Anterior cingulate cortex (tissue), 58 donors: ENCODE data around the gene LIPC.

Experiments
- DNase-seq, 58 donors: peaks; one replicate each; lab custom pipeline; 2025; lab: John Stamatoyannopoulos, UW

LIPC gene

DNA sequence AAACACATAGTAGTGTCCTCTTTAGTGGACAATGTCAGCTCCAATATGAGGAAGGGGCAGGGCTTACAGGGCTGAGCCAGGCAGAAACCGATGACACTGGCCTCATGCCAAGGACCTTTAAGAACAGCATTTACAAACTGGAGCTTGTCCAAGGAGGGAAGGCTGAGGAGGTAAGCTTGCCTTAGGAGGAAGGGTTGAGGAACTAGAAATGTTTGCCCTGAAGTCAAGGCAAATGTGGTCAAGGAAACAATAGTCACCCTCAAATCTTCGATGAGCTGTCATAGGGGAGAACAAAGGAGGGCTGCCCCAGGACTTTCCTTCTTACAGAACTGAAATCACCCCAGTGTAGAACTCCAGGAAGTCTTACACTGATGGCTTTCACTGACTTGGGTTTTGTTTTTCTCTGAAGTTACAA, 136.4 kb downstream of the LIPC start:
- peak in 4 of 58 donors; percentile 13 to 22 (median 16) for DNase-seq

DNA sequence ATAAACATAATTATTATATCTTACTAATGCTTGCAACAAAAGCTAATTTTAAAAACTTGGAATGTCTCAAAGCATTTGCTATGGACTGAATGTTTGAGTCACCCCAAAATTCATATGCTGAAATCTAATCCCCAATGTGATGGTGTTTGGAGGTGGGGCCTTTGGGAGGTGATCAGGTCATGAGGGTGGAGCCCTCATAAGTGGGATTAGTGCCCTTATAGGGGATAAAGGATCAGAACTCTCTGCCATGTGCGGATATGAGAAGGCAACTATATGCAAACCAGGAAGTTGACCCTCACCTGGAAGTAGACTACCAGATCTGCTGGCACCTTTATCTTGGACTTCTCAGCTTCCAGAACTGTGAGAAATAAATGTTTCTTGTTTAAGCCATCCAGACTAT, 137.7 kb downstream of the LIPC start:
- no peak for DNase-seq

DNA sequence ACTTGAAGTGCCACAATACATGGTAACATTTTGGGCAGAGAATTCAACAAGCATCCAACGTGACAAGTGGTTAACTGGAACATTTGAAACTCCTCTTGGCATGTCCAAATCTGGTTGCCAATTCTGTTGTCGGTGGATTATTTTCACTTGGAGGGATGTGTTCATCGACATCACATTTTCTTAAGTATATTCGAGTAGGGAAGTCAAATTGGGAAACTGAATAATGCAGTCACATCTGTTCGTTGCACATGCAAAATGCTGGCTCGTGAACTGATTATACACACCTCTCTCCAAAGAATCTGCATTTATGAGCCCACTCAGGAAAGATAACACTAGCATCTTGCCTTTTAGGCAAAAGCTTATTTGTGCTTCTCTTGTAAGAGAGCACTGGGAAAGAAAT, 139.7 kb downstream of the LIPC start:
- DNase-seq = peak in 2 of 58 donors; percentile 17 to 20

DNA sequence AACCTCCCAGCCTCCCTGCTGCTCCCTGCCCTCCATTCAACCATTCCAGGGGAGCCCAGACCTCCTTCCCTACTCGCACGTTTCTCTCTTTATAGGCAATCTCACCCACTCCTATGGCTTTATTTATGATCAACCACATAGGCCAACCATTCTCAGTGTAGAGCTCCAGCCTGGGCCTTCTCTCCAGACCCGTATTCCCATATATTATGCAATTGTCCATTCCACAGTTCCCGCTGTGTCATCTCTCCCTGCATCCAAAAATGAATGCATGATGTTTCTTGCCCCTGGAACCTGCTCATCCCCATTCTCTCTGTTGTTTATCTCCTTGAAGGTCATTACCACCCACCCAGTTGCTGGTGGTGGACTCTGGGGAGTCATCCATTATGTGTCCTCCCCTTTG, 140.7 kb downstream of the LIPC start:
- no peak for DNase-seq

DNA sequence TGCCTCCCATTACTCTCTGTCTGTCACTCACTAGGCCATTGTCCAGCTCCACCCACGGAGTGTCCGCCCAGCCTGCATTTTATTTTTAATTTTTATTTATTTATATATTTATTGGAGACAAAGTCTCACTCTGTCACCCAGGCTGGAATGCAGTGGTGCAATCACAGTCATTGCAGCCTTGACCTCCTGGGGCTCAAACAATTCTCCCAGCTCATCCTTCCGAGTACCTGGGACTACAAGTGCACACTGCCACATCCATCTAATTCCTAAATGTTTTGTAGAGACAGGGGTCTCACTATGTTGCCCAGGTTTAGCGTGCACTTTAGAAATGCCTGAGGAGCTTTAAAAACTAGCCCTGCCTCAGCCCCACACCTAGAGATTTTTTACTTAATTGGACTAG, 141.5 kb downstream of the LIPC start:
- no peak for DNase-seq

DNA sequence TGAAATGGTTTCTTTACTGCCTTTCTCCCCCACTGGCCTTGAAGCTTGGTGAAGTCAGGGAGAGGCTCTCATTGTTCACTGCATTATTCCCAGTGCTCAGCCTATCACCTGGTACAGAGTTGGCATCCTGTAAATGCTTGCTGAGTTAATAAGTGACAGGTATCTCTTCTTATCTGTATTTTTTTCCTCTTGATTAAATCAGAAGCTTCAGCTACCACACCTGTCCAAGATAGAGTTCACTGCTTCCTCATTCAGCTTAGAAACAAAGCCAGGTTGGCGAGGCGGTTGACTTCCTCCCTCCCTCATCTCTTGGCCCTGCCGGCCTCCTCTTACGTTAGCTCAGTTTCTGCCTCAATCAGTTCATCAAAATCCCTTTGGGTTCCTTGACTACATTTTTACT, 142.8 kb downstream of the LIPC start:
- no peak for DNase-seq

DNA sequence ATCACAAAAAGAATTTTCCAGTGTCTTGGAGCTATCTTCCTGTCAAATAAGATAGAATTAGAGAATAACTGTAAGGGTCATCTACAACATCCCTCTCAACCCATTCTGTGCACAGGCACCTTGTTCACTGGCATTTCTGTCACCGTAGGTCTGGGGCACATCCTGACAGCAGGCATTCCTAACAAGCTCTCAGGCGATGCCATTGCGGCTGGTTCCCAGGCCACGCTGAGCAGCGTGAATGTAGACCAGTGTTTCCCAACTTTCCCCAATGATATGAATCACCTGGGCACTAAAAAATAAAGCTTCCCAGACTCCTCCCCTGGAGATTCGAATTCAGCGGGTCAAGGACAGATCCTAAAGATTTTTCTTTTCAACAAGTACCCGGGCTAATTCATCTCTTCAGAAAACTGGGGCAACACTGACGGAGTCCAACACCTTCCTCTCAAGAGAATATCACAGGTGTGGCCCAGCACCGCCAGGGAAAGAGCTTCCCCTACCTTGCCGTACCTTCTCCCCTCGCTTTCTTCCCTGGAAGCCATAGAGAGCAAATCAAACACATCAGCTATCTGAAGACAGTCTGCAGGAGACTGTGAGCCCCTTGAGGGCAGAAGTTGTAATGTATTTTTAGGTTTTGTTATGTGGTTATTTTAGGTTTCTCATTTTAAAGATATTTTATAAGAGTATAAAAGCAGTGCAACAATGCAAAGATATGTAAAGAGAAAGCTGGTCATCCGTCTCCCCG, 143.4 kb downstream of the LIPC start:
- DNase-seq = no peak

DNA sequence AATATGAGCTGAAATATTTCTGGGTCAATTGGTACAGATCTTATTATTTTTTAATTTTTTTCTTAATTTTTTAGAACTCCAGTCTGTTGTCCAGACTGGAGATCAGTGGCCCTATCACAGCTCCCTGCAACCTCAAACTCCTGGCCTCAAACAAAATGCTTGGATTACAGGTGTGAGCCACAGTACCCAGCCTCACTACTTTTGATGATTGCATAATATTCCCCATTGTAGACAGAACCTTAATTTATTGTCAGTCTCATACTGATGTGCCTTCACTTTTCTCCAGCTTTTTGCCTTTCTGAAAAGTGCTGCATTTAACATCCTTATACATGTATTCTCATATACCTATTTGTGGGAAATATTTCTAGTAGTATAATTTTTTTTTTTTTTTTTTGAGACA, 144.9 kb downstream of the LIPC start:
- DNase-seq = no peak

DNA sequence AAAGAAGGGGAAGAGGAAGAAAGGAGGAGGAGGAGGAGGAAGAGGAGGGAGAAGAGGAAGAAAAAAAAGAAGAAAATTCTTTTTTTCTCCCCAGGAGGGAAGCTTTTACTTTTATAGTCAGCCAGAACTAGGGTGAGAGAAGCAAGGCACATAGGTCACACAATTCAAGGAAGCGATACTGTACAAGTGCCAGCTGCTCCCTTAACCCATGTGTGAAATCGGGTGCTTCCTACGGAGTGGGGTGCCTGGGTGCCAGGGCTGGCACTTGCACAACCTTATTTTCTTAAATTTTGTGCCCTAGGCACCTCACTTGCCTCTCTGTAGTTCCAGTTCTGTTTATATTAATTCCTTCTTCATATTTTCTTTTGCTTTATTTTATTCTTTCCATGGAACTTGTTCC, 150.4 kb downstream of the LIPC start:
- DNase-seq = no peak

DNA sequence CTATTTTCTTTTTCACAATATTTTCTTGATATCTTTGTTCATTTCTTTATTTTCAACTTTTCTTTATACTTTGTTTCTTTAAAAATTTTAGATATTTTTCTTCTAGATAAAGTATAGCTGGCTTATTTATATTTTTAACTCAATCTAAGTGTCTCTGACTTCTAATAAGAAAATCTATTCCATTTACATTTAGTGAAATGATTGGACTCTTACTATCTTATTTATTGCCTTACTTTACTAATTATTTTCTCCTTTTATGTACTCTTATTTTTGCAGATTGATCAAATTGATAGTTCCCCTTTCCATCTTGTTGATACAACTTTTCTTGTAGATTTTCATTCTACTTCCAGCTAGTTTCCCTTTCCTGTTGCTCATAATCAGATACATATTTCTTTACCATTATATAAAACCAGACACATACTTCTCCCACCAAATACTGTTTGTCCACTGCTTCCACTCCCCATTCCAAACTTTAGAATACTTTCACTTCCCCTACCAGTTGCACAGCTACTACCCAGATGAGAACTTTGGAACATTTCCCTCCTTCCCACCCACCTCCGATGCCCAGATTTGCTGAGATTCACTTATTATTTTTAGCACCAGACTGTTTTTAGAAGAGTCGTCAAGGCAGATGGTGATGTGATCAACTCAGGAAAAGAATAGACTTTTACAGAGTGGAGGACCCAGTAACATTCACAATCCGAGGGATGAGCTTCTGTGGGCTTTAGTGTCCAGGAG, 151.5 kb downstream of the LIPC start:
- DNase-seq = peak in 2 of 58 donors; percentile 14 to 19

DNA sequence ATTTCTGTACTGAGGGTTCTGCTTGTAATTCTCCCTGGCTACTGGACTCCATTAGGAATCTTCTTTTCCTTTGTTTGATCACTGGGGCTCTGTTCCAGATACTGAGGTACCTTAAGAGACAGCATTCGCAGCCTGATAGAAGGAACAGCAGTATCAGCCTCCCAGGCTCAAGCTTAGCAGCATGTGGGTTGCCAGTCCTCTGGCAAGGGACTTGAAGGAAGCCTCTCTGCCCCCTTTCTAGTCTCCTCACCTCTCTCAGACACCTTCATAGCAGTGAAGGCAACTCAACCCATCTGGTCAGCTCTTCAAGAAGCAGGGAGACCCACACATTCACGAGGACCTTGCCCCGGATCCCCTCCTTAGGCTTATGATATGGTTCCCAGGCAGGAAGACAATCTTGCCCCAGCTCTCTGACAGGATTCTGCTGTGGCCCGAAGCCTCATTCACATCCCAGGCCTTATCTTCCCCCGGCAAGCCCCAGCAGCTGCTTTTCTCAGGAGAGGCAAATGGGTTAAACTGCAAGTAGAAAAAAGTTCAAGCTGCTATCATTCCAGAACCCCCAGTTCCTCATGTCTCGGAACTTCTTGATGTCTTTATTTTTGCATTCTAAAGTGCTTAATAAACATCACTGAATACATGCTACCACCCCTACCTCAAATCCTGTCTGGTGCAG, 153.1 kb downstream of the LIPC start:
- DNase-seq = no peak

DNA sequence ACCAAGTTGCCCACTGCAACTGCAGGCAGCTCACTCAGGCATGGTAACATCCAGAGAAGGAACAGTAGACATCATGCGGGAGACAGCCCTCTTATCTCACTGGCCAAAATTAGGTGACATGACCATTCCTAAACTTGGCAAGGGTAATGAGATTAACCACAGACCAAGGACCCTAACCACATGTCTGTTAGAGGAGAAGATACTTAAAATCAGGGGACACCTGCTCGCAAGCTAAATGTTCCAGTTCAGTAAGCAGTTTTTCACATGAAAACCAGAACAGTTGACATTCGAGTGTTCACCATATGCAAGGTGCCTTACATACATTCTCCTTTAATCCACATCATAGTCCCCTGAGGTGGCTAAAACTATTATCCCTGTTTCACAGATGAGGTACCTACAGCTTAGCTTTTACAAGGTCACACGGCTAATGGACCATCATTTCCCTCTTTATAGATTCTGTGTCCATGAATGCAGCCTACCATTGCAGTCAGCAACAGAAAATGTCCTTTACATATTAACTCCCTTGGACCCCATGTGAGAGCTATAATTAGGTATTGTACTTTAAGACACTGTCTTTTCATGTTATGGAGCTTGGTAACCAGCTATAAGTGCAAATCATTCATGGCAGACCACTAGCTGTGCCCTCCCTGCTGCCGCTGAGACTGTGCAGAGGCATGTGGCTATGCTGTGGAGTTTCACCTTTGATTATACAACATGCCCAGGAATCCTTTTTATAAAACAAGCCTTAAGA, 154.1 kb downstream of the LIPC start:
- no peak for DNase-seq

DNA sequence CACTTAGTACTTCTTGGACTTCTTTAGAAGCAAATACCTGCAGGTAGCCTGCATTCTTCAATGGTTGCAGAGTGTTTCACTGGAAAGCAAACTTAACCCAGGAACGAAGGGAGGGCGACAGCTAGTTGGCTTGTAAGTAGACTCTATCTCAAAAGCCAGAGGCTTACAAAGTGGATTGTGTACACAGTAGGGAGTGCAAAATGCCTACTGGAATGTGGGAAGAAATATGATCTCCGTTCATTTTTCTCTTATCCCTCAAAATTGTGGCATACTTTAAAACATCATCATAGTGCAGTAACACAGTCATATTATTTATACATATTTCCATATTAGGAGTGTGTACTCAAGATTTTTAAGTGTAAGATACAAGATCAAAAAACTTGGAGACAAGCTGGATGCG, 155.7 kb downstream of the LIPC start:
- DNase-seq = no peak

DNA sequence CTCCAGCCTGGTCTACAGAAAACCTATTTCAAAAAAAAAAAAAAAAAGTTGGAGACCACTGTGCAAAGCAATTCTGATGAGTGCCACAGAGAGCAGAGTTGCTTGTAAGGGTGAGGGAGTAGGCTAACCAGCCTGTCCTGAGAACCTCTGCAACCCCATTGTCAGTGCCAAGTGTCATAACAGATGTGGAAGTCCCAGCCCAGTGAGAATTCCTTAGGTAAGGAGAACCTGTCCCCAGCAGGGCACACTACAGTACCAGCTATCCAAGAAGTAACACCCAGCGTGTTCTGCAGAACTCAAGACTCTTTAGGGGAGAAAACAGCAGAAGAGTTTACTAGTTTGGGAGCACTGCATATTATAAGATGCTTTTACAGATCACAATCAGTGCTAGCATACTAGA, 156.3 kb downstream of the LIPC start:
- DNase-seq = no peak

DNA sequence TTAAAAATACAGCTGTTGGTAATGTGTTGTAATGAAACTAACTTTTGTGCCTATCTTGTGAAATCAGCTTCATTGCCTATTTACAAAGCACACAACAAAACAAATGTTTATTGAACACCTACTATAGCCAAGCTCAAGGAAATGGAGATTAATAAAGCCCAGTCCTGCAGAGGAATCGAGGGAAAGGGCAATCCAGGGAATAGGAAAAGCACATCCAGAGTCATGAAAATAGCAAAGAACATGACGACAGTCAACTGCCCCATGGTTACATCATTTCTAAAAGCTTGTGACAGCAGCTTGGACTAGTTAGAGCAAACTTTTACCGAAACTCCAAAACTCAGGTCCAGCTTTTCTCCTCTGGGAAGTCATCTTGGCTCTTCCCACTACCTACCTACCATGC, 157.3 kb downstream of the LIPC start:
- DNase-seq = no peak

DNA sequence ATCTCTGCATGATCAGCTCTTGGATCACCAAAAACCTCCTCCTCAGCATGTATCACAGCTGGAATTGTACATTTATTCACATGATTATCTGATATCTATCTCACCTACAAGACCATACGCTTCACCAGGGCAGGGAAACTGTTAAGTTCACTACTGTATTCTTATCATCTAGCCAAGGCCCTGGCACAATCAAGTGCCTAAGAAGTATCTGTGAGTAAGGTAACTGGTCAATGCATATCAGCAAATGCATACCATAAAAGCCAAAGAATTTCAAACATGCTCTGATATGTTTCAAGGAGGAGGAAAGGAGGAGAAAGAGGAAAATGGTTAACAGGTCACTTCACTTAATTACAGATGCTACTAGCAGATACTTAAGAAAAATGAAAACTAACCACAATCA, 158.4 kb downstream of the LIPC start:
- no peak for DNase-seq

DNA sequence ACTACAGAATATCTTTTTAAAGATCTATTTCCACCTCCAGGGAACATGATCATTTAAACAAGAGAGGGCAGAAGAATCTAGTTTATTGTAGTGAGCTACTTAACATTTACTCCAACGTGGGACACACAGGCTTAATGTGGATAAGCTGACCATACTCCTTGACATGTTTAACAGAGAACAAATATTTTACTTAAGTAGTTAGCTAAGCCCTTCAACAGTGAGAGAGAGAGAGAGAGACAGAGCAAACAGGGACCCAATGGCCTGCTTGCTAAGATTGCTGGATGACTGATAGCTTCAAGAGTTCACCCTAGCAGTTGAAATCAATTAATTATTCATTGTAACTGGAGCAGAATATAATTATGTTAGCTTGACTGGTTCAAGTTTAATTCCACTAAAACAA, 159.1 kb downstream of the LIPC start:
- no peak for DNase-seq

DNA sequence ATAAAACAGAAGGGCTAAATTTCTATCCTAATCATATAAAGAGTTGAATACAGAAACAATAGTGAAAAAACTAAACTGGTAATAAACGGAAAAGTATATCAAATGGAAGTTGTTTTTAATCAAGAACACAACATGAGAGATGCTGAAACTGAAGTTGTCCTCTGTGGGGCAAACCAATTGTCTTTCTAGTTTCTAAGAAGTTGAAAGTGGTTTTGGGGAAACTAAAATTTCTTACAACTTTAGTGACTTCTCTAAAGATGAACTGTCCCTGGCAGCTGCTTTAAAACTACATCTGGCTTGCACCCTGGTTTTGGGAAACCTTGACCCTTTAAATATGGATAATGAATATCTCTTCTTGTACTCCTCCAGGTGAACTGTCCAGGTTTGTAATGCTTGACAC, 162.1 kb downstream of the LIPC start:
- no peak for DNase-seq

DNA sequence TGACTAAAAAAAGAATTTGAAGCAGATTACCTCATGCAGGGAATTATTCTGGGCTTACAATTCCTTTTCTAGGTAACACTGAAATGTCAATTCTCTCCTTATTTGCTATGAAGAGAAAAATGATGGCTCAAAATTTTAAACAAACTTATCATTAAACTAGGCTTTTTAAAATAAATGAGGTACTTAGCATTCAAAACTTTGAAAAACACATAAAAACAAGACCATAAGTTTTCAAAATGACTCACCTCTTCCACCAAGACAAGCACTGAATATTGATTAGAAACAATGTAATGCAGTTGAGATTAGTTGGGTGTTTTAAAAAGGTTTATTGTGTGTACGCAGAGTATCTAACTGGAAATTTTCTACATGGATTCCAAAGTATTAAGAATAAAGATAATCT, 163.1 kb downstream of the LIPC start:
- no peak for DNase-seq

DNA sequence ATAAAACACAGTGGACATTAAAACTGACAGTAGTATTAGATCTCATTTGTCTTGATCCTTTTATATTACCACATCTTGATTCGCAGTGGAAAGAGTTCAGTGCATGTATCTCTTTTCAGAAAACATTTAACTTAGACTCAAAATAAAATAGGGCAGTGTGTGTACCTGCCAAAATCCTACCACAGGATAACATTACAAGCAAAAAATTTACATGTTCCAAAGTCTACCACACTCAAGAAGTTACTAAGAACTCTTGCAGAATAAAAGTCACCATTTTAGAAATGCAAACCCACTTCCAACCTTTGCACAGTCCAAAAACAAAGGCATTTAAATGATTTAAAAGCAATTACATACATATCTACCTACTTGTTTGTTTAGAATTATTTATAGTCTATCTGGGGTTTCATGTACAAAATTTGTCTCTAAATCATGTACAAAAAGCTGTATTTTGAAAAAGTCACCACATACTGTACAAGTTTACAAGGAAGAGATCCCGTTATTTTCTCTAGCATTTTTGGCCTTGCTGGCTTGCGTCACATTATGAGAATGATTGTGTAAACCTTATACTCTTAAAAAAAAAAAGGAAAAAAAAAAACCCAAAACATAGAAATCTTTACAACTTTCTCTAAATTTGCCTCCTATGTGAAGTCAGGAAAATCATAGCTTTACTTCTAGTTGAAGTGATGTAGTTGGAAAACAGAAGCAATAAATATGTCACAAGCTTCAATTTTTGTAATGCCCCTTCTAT, 163.9 kb downstream of the LIPC start:
- DNase-seq = no peak
